ENCODE data around the gene C1orf167.

C1orf167 gene

DNA sequence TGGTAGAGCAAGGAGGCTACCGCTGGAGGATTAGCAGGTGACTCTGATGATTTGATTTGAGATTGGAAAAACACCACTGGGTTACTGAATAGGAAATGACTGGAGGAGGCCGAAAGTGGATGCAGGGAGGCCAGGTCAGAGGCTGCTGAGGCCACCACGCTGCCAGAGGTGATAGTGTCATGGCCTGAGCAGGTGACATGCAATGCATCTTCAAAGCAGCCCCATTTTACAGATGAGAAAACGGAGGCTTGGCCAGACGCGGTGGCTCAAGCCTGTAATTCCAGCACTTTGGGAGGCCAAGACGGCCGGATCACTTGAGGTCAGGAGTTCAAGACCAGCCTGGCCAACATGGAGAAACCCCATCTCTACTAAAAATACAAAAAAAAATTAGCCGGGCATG lies 12.8 kb downstream of the C1orf167 start:
- ATAC-seq, result no peak
- TF ChIP-seq ZC3H10 (CRISPR knock-in tag; IDR thresholded peaks at IDR 0.05), result no peak

DNA sequence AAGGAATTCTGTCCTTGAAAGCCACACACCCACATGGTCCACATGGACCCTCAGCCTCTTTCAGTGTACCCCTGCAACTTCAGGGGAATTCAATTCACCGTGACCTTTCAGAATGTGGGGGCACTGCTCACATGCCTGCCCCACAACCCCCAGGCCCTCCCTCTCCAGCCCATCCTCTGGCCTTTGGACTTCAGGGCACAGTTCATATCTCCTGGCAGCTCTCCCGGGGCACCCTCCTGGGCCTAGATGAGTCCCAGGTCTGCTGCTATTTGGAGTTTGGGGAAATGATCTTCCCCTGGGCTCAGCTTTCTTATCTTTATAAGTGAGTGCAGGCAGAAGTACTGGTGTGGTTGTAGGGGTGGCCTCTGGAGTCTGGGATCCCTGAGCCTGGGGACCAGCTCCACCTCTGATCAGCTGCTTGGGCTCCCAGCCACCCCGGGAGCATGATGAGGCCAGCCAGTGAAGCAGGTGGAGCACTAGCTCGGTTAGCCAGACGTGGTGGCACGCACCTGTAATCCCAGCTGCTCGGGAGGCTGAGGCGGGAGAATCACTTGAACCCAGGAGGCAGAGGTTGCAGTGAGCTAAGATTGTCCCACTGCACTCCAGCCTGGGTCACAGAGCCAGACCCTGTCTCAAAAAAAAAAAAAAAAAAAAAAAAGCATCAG lies 15.8 kb downstream of the C1orf167 start:
- TF ChIP-seq OSR1 (CRISPR knock-in tag; IDR thresholded peaks at IDR 0.05) (no peak), RARB (CRISPR knock-in tag; IDR thresholded peaks at IDR 0.05) (no peak), PPARA (CRISPR knock-in tag; IDR thresholded peaks at IDR 0.05; ENCODE audit: borderline replicate concordance) (no peak), ESRRG (CRISPR knock-in tag; IDR thresholded peaks at IDR 0.05) (no peak), TCF4 (CRISPR knock-in tag; IDR thresholded peaks at IDR 0.05; ENCODE audit: borderline replicate concordance) (no peak), ZNF8 (CRISPR knock-in tag; IDR thresholded peaks at IDR 0.05) (no peak), CSDC2 (CRISPR knock-in tag; IDR thresholded peaks at IDR 0.05) (no peak), TOX (CRISPR knock-in tag; IDR thresholded peaks at IDR 0.05; ENCODE audit: borderline replicate concordance) (no peak), ARNTL (CRISPR knock-in tag; IDR thresholded peaks at IDR 0.05; ENCODE audit: borderline replicate concordance, low read depth) (no peak), ISL1 (CRISPR knock-in tag; IDR thresholded peaks at IDR 0.05) (no peak), ZFP30 (CRISPR knock-in tag; IDR thresholded peaks at IDR 0.05) (no peak), ZFP3 (CRISPR knock-in tag; IDR thresholded peaks at IDR 0.05) (no peak), ZC3H10 (CRISPR knock-in tag; IDR thresholded peaks at IDR 0.05) (no peak), GLIS3 (CRISPR knock-in tag; IDR thresholded peaks at IDR 0.05) (no peak), ZNF70 (CRISPR knock-in tag; IDR thresholded peaks at IDR 0.05) (no peak)
- TF ChIP-seq, protein P1, sequence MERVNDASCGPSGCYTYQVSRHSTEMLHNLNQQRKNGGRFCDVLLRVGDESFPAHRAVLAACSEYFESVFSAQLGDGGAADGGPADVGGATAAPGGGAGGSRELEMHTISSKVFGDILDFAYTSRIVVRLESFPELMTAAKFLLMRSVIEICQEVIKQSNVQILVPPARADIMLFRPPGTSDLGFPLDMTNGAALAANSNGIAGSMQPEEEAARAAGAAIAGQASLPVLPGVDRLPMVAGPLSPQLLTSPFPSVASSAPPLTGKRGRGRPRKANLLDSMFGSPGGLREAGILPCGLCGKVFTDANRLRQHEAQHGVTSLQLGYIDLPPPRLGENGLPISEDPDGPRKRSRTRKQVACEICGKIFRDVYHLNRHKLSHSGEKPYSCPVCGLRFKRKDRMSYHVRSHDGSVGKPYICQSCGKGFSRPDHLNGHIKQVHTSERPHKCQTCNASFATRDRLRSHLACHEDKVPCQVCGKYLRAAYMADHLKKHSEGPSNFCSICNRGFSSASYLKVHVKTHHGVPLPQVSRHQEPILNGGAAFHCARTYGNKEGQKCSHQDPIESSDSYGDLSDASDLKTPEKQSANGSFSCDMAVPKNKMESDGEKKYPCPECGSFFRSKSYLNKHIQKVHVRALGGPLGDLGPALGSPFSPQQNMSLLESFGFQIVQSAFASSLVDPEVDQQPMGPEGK (CRISPR knock-in tag; IDR thresholded peaks at IDR 0.05; ENCODE audit: borderline replicate concordance), result no peak
- TF ChIP-seq, protein P2, sequence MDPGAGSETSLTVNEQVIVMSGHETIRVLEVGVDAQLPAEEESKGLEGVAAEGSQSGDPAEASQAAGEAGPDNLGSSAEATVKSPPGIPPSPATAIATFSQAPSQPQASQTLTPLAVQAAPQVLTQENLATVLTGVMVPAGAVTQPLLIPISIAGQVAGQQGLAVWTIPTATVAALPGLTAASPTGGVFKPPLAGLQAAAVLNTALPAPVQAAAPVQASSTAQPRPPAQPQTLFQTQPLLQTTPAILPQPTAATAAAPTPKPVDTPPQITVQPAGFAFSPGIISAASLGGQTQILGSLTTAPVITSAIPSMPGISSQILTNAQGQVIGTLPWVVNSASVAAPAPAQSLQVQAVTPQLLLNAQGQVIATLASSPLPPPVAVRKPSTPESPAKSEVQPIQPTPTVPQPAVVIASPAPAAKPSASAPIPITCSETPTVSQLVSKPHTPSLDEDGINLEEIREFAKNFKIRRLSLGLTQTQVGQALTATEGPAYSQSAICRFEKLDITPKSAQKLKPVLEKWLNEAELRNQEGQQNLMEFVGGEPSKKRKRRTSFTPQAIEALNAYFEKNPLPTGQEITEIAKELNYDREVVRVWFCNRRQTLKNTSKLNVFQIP (CRISPR knock-in tag; IDR thresholded peaks at IDR 0.05; ENCODE audit: borderline replicate concordance, low read depth), result no peak
- TF ChIP-seq, protein P3, sequence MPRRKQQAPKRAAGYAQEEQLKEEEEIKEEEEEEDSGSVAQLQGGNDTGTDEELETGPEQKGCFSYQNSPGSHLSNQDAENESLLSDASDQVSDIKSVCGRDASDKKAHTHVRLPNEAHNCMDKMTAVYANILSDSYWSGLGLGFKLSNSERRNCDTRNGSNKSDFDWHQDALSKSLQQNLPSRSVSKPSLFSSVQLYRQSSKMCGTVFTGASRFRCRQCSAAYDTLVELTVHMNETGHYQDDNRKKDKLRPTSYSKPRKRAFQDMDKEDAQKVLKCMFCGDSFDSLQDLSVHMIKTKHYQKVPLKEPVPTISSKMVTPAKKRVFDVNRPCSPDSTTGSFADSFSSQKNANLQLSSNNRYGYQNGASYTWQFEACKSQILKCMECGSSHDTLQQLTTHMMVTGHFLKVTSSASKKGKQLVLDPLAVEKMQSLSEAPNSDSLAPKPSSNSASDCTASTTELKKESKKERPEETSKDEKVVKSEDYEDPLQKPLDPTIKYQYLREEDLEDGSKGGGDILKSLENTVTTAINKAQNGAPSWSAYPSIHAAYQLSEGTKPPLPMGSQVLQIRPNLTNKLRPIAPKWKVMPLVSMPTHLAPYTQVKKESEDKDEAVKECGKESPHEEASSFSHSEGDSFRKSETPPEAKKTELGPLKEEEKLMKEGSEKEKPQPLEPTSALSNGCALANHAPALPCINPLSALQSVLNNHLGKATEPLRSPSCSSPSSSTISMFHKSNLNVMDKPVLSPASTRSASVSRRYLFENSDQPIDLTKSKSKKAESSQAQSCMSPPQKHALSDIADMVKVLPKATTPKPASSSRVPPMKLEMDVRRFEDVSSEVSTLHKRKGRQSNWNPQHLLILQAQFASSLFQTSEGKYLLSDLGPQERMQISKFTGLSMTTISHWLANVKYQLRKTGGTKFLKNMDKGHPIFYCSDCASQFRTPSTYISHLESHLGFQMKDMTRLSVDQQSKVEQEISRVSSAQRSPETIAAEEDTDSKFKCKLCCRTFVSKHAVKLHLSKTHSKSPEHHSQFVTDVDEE (CRISPR knock-in tag; IDR thresholded peaks at IDR 0.05), result no peak
- TF ChIP-seq, protein P4, sequence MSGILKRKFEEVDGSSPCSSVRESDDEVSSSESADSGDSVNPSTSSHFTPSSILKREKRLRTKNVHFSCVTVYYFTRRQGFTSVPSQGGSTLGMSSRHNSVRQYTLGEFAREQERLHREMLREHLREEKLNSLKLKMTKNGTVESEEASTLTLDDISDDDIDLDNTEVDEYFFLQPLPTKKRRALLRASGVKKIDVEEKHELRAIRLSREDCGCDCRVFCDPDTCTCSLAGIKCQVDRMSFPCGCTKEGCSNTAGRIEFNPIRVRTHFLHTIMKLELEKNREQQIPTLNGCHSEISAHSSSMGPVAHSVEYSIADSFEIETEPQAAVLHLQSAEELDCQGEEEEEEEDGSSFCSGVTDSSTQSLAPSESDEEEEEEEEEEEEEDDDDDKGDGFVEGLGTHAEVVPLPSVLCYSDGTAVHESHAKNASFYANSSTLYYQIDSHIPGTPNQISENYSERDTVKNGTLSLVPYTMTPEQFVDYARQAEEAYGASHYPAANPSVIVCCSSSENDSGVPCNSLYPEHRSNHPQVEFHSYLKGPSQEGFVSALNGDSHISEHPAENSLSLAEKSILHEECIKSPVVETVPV (CRISPR knock-in tag; IDR thresholded peaks at IDR 0.05), result no peak
- TF ChIP-seq, protein P5, sequence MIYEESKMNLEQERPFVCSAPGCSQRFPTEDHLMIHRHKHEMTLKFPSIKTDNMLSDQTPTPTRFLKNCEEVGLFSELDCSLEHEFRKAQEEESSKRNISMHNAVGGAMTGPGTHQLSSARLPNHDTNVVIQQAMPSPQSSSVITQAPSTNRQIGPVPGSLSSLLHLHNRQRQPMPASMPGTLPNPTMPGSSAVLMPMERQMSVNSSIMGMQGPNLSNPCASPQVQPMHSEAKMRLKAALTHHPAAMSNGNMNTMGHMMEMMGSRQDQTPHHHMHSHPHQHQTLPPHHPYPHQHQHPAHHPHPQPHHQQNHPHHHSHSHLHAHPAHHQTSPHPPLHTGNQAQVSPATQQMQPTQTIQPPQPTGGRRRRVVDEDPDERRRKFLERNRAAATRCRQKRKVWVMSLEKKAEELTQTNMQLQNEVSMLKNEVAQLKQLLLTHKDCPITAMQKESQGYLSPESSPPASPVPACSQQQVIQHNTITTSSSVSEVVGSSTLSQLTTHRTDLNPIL (CRISPR knock-in tag; IDR thresholded peaks at IDR 0.05; ENCODE audit: low read depth), result no peak
- no peak for ATAC-seq

DNA sequence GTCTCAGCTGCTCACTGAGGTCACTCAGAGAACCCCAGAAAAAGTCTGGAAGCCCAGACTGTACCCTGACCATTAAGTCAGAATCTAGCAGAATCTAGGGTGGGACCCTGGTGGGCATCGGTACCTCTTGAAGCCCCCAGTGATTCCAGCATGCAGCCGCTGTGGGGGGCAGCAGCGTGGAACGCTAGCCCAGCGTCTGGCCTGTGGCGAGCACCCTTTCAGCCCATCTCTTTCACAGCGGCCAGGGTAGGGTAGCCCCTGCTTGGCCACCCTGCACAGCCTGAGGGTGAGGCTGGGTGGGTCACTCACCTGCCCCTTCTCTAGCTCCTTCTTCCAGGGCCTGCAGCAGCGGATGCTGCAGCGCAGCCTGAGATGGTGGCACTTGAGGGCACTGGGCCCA lies 16.3 kb downstream of the C1orf167 start:
- TF ChIP-seq, protein P3 (CRISPR knock-in tag; IDR thresholded peaks at IDR 0.05), result no peak
- TF ChIP-seq PPARA (CRISPR knock-in tag; IDR thresholded peaks at IDR 0.05; ENCODE audit: borderline replicate concordance), result no peak
- TF ChIP-seq BACH2 (CRISPR knock-in tag; IDR thresholded peaks at IDR 0.05; ENCODE audit: borderline replicate concordance), result no peak
- TF ChIP-seq, protein P1 (CRISPR knock-in tag; IDR thresholded peaks at IDR 0.05; ENCODE audit: borderline replicate concordance), result no peak
- TF ChIP-seq ZNF565 (CRISPR knock-in tag; conservative IDR thresholded peaks at IDR 0.05; ENCODE audit: low read depth), result no peak
- no peak for TF ChIP-seq ZNF8 (CRISPR knock-in tag; IDR thresholded peaks at IDR 0.05)
- TF ChIP-seq ZNF70 (CRISPR knock-in tag; IDR thresholded peaks at IDR 0.05), result no peak
- no peak for TF ChIP-seq RARB (CRISPR knock-in tag; IDR thresholded peaks at IDR 0.05)
- no peak for TF ChIP-seq TCF4 (CRISPR knock-in tag; IDR thresholded peaks at IDR 0.05; ENCODE audit: borderline replicate concordance)
- no peak for TF ChIP-seq ZFP30 (CRISPR knock-in tag; IDR thresholded peaks at IDR 0.05)
- TF ChIP-seq ZFP3 (CRISPR knock-in tag; IDR thresholded peaks at IDR 0.05), result no peak
- no peak for TF ChIP-seq GLIS3 (CRISPR knock-in tag; IDR thresholded peaks at IDR 0.05)
- no peak for TF ChIP-seq ESRRG (CRISPR knock-in tag; IDR thresholded peaks at IDR 0.05)
- no peak for TF ChIP-seq ISL1 (CRISPR knock-in tag; IDR thresholded peaks at IDR 0.05)
- TF ChIP-seq CSDC2 (CRISPR knock-in tag; IDR thresholded peaks at IDR 0.05), result no peak
- TF ChIP-seq TOX (CRISPR knock-in tag; IDR thresholded peaks at IDR 0.05; ENCODE audit: borderline replicate concordance), result no peak
- TF ChIP-seq SNAI2 (CRISPR knock-in tag; IDR thresholded peaks at IDR 0.05), result no peak
- no peak for ATAC-seq

Measured in SK-N-SH treated with all-trans-retinoic acid at 6 μM for 48 hours (cell line).